Left ventricle myocardium superior (tissue), 1 donor: ENCODE data around the gene CCBE1. TPM values are rescaled to one million over a fixed set of nuclear protein-coding genes. Genes with fewer than 3 reads are reported as not detected.

ENCODE experiments used
- ATAC-seq: fragments of 200-7000 bp; cut with Tn5 transposase; one replicate; pipeline ENCODE4 v1.9.1; 2020; ENCODE audit warnings: mild to moderate bottlenecking, moderate library complexity
- DNase-seq: peaks from one replicate; pipeline ENCODE4 v3.0.0-alpha.2; 2020
- intact Hi-C: fragments of 100-400 bp; cut with micrococcal nuclease; formaldehyde crosslinking; loops from one replicate; pipeline ENCODE4 v1.11.0; 2022
- total RNA-seq: library from RNA; stranded (reverse); fragmentation: NEBNext Ultra II Directional; extraction: Animal tissue kit (Norgen Biotek cat#: 25700); gene quantifications from one replicate; pipeline ENCODE4 v1.2.1, GENCODE V29; 2021
- donor health status: DM: no; HTN: yes; CAD: no; lungs with severe emphysema.

The CCBE1 gene
- total RNA-seq, 1 donor from 2014 or later: 0.92 TPM

- no peak for ATAC-seq
- intact Hi-C loops: loop anchor here (10.0 kb wide), 1 partner anchor 191 kb away; no protein-coding TSS in a partner anchor
- DNase-seq: no peak
Observed at GRCh38 chr18:59633961-59634485, 63.2 kb downstream of the CCBE1 start.

GRCh38 chr18:59633317-59633716 is 63.9 kb downstream of the CCBE1 start:
- ATAC-seq (no peak), DNase-seq (no peak)
- intact Hi-C loops: loop anchor here (10.0 kb wide), 1 partner anchor 191 kb away; no protein-coding TSS in a partner anchor

GRCh38 chr18:59631583-59632181 is 65.5 kb downstream of the CCBE1 start:
- DNase-seq (no peak), ATAC-seq (no peak)
- intact Hi-C loops: loop anchor here (10.0 kb wide), 1 partner anchor 193 kb away; no protein-coding TSS in a partner anchor

- intact Hi-C loops: loop anchor here (10.0 kb wide), 1 partner anchor 195 kb away; no protein-coding TSS in a partner anchor
- DNase-seq (no peak), ATAC-seq (peak; percentile 57)
Observed at GRCh38 chr18:59629894-59630293, 67.3 kb downstream of the CCBE1 start.

- intact Hi-C loops: no loop called here
- ATAC-seq: no peak
Observed at GRCh38 chr18:59628995-59629394, 68.2 kb downstream of the CCBE1 start.

GRCh38 chr18:59627414-59627813 is 69.8 kb downstream of the CCBE1 start:
- intact Hi-C loops: no loop called here
- ATAC-seq (peak; percentile 54), DNase-seq (no peak)

More at GRCh38 chr18:59628995-59629394, 68.2 kb downstream of the CCBE1 start:
- no peak for DNase-seq

- peak; percentile 50 for ATAC-seq
- intact Hi-C loops: no loop called here
- DNase-seq: no peak
Observed at GRCh38 chr18:59624369-59624765, 72.9 kb downstream of the CCBE1 start.

GRCh38 chr18:59623456-59624368 is 73.5 kb downstream of the CCBE1 start:
- peak; percentile 48 for ATAC-seq
- intact Hi-C loops: no loop called here
- DNase-seq: no peak

GRCh38 chr18:59621027-59621426 is 76.2 kb downstream of the CCBE1 start:
- ATAC-seq: no peak
- DNase-seq: no peak
- intact Hi-C loops: no loop called here

- ATAC-seq (no peak), DNase-seq (no peak)
- intact Hi-C loops: no loop called here
Observed at GRCh38 chr18:59620381-59620780, 76.8 kb downstream of the CCBE1 start.

- intact Hi-C loops: no loop called here
- ATAC-seq (no peak), DNase-seq (no peak)
Observed at GRCh38 chr18:59619816-59620215, 77.4 kb downstream of the CCBE1 start.

GRCh38 chr18:59617468-59617932 is 79.7 kb downstream of the CCBE1 start:
- ATAC-seq (no peak), DNase-seq (no peak)
- intact Hi-C loops: no loop called here

GRCh38 chr18:59616501-59616900 is 80.7 kb downstream of the CCBE1 start:
- DNase-seq: no peak
- intact Hi-C loops: no loop called here
- no peak for ATAC-seq

- no peak for ATAC-seq
- DNase-seq: no peak
- intact Hi-C loops: no loop called here
Observed at GRCh38 chr18:59613903-59614302, 83.3 kb downstream of the CCBE1 start.

- intact Hi-C loops: no loop called here
- ATAC-seq: peak; percentile 58
- DNase-seq: no peak
Observed at GRCh38 chr18:59612381-59612780, 84.8 kb downstream of the CCBE1 start.

GRCh38 chr18:59610546-59611140 is 86.6 kb downstream of the CCBE1 start:
- ATAC-seq: no peak
- no peak for DNase-seq
- intact Hi-C loops: no loop called here

- ATAC-seq (no peak), DNase-seq (no peak)
- intact Hi-C loops: no loop called here
Observed at GRCh38 chr18:59609654-59610053, 87.6 kb downstream of the CCBE1 start.

- intact Hi-C loops: no loop called here
- DNase-seq (no peak), ATAC-seq (no peak)
Observed at GRCh38 chr18:59607471-59607870, 89.8 kb downstream of the CCBE1 start.

GRCh38 chr18:59607078-59607379 is 90.2 kb downstream of the CCBE1 start:
- DNase-seq (no peak), ATAC-seq (no peak)
- intact Hi-C loops: no loop called here
